Measurements from ENCODE around the gene MILR1.

GRCh38 chr17:64503821-64504768 is 55.2 kb downstream of the MILR1 start:
- TF ChIP-seq CTCF (IDR thresholded peaks at IDR 0.05) = no peak
- no peak for TF ChIP-seq POLR2A (IDR thresholded peaks at IDR 0.05)

Data from thyroid gland (tissue), 4 donors.